CD8-positive, alpha-beta memory T cell (primary cell): ENCODE data around the gene RCAN3. TPM values are rescaled to one million over a fixed set of nuclear protein-coding genes. Genes with fewer than 3 reads are reported as not detected.

ENCODE experiments used
- CTCF ChIA-PET: fragments of 350-600 bp; sonication (Branson Sonifier 250); formaldehyde crosslinking; loops from one replicate; lab custom pipeline; 2021; ENCODE audit warnings: antibody characterized with exemption; lab: Charles Lee
- POLR2A ChIA-PET: fragments of 350-600 bp; sonication (Branson Sonifier 250); formaldehyde crosslinking; loops from one replicate; lab custom pipeline; 2021; ENCODE audit warnings: antibody characterized with exemption; lab: Charles Lee
- DNase-seq, 5 donors: peaks; one replicate each; pipeline versions ENCODE4 v3.0.0 to v3.0.0-alpha.2; 2020 to 2022; ENCODE audit warnings: mixed read lengths in 1 of 5
- H3K27ac ChIP-seq: one replicate; pipeline ENCODE4 v1.7.0; 2013; ENCODE audit warnings: low read depth, mild to moderate bottlenecking, low read length, moderate library complexity
- H3K27me3 ChIP-seq: 2 replicates; pipeline ENCODE4 v1.7.0; 2013; ENCODE audit warnings: low read length, mild to moderate bottlenecking; ENCODE audit not compliant: insufficient read depth, poor library complexity, severe bottlenecking
- H3K36me3 ChIP-seq: 2 replicates; pipeline ENCODE4 v1.7.0; 2013; ENCODE audit warnings: mild to moderate bottlenecking, low read length, moderate library complexity; ENCODE audit not compliant: insufficient read depth
- H3K4me1 ChIP-seq: 2 replicates; pipeline ENCODE4 v1.7.0; 2013; ENCODE audit warnings: mild to moderate bottlenecking, low read length, moderate library complexity; ENCODE audit not compliant: insufficient read depth
- H3K4me3 ChIP-seq: 2 replicates; pipeline ENCODE4 v1.7.0; 2013; ENCODE audit warnings: mild to moderate bottlenecking, low read length
- H3K9me3 ChIP-seq: 2 replicates; pipeline ENCODE4 v1.7.0; 2013; ENCODE audit warnings: mild to moderate bottlenecking, low read length
- H3K27ac Mint-ChIP-seq, 8 donors: one replicate each; pipeline ENCODE4 v1.8.0; 2020 to 2021; ENCODE audit warnings: mixed read lengths in 8 of 8, mild to moderate bottlenecking in 6 of 8, inconsistent platforms in 3 of 8, moderate library complexity in 3 of 8
- H3K27me3 Mint-ChIP-seq, 2 donors: one replicate each; pipeline ENCODE4 v1.8.0; 2020 to 2021; ENCODE audit warnings: mixed read lengths in 2 of 2, mild to moderate bottlenecking in 1 of 2, moderate library complexity in 1 of 2
- H3K36me3 Mint-ChIP-seq, 3 donors: one replicate each; pipeline ENCODE4 v1.8.0; 2020 to 2021; ENCODE audit warnings: mixed read lengths in 3 of 3, inconsistent platforms in 1 of 3, mild to moderate bottlenecking in 1 of 3
- H3K4me1 Mint-ChIP-seq, 3 donors: one replicate each; pipeline ENCODE4 v1.8.0; 2020 to 2021; ENCODE audit warnings: mixed read lengths in 3 of 3, inconsistent platforms in 1 of 3, mild to moderate bottlenecking in 1 of 3
- H3K4me3 Mint-ChIP-seq, 7 donors: one replicate each; pipeline ENCODE4 v1.8.0; 2020 to 2021; ENCODE audit warnings: mixed read lengths in 7 of 7, mild to moderate bottlenecking in 6 of 7, moderate library complexity in 4 of 7, inconsistent platforms in 2 of 7
- H3K9me3 Mint-ChIP-seq, 5 donors: one replicate each; pipeline ENCODE4 v1.8.0; 2020 to 2022; ENCODE audit warnings: mixed read lengths in 5 of 5, mild to moderate bottlenecking in 3 of 5, moderate library complexity in 2 of 5, inconsistent platforms in 1 of 5
- polyA plus RNA-seq: library from polyadenylated mRNA; unstranded; fragments of 300-500 nt; fragmentation: Illumina TruSeq; gene quantifications from one replicate; pipeline ENCODE4 v1.2.3, GENCODE V29; 2021
- total RNA-seq, 2 experiments: library from RNA; stranded (reverse); gene quantifications; one replicate each; pipeline ENCODE4 v1.2.3, GENCODE V29; 2021

The RCAN3 gene
- total and polyA plus RNA-seq, 3 experiments from 2014 or later = 62.6 to 66.7 (median 64.0) TPM

DNA sequence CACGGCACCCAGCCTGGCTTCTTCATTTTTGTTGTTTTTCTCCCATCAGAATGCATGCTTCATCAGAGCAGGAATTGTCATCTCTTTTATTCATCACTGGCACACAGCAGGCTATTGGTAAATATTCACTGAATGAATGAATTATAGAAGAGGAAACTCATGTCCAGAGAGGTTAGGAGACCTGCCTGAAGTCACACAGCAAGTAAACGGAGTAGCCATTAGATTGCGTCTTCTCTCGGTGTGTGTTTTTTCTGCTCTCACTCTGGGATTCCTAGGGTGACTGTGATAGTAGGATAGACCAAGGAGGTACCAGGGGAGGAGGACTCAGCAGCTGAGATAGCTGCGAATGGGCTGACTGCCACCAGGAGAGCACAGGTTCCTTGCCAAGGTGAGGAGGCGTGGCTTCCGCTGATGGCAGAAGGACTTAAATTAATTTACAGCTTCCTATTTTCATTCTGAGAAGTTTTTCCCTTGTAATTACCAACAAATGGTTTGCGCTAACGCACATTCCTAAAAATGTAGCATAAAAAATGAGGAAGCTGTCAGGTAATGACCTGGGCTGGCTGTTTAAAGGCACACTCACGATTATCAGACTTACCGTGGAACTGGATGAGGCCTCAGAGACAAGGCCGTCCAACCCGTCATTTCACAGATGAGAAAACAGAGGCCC, 48.8 kb downstream of the RCAN3 start:
- Mint-ChIP-seq H3K27me3 (peaks cover 2 to 13% of the 10 kb centered on the region in 2 donors), H3K36me3 (no peaks in the 10 kb centered on the region), H3K4me1 (peaks cover 5 to 9% (median 8%) of the 10 kb centered on the region in 3 donors), H3K4me3 (no peak overlapping the region), H3K27ac (peak overlapping the region in 1 of 8 donors; percentile 65), H3K9me3 (no peaks in the 10 kb centered on the region)
- H3K27ac ChIP-seq = no peak overlapping the region
- H3K36me3 ChIP-seq = no peaks in the 10 kb centered on the region
- no peak overlapping the region for H3K4me3 ChIP-seq
- POLR2A ChIA-PET = no interaction called here
- CTCF ChIA-PET = no interaction called here
- peaks cover 7% of the 10 kb centered on the region for H3K4me1 ChIP-seq
- DNase-seq = no peak
- no peaks in the 10 kb centered on the region for H3K9me3 ChIP-seq
- no peaks in the 10 kb centered on the region for H3K27me3 ChIP-seq

DNA sequence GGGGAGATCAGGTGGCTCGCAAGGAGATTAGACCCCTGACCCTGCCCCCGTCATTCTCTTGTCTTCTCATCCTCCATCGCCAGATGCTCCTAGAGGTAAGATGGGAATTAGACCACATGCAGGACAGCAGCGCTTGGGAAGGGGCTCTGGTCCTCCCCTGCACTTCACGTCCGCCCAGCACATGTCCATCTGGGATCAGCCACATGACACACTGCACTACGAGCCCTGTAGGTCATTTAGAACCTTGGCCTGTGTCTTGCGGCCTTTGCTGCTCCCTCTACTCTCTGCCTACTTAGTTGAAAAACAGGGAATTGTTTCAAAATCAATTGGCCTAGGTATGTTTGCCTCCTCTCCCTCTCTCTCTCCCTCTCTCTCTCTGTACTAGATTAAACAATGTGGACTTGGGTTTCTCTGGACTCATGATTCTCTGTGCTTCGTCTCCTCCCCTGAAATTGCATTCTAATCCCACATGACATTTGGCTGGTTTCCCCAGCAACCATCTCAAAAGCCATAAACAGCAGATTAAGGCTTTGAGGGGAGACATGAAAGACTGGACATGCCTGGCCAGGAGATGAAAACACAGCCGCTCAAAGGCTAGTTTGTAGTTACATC, 49.4 kb downstream of the RCAN3 start:
- peaks cover 5% of the 10 kb centered on the region for H3K27me3 ChIP-seq
- DNase-seq = no peak
- H3K4me3 ChIP-seq = no peak overlapping the region
- H3K4me1 ChIP-seq = peaks cover 9% of the 10 kb centered on the region
- peaks cover 5 to 15% (median 8%) of the 10 kb centered on the region in 3 donors for H3K4me1 Mint-ChIP-seq
- H3K36me3 ChIP-seq = no peaks in the 10 kb centered on the region
- H3K9me3 Mint-ChIP-seq = no peaks in the 10 kb centered on the region
- no peaks in the 10 kb centered on the region for H3K36me3 Mint-ChIP-seq
- H3K4me3 Mint-ChIP-seq = no peak overlapping the region
- no peaks in the 10 kb centered on the region for H3K9me3 ChIP-seq
- H3K27me3 Mint-ChIP-seq = peaks cover 5 to 20% of the 10 kb centered on the region in 2 donors
- no peak overlapping the region for H3K27ac ChIP-seq
- no peak overlapping the region for H3K27ac Mint-ChIP-seq
- ChIA-PET POLR2A (no interaction called here), CTCF (no interaction called here)

DNA sequence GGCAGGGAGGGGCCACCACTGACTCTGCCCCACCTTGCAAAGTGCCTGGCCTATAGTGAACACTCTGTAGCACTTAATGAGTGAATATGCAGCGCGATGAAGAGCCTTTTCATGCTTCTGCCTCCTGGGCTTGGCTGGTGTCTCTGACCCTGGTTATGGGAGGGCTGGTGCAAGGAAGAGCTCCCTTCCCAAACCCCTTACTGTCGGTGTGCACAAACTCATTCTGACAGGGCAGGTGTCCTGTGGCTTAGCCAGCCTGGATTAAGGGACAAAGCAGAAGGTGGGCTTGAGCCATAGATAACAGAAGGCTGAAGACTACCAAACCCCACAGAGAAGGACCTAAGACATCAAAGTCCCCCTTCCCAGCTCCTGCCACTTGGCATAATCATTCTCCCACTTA, 51.3 kb downstream of the RCAN3 start:
- POLR2A ChIA-PET = no interaction called here
- CTCF ChIA-PET = no interaction called here
- Histone ChIP-seq H3K27ac (no peak overlapping the region), H3K4me1 (peaks cover 9% of the 10 kb centered on the region), H3K27me3 (peaks cover 7% of the 10 kb centered on the region), H3K9me3 (no peaks in the 10 kb centered on the region), H3K36me3 (no peaks in the 10 kb centered on the region), H3K4me3 (no peak overlapping the region)
- Mint-ChIP-seq H3K4me3 (no peak overlapping the region), H3K4me1 (peaks cover 5 to 19% (median 8%) of the 10 kb centered on the region in 3 donors), H3K9me3 (no peaks in the 10 kb centered on the region), H3K27ac (peak overlapping the region in 2 of 8 donors; percentile 58 to 72), H3K27me3 (peaks cover 11 to 33% of the 10 kb centered on the region in 2 donors), H3K36me3 (no peaks in the 10 kb centered on the region)
- DNase-seq = no peak

- Mint-ChIP-seq H3K27ac (no peak overlapping the region), H3K4me3 (peak overlapping the region in 5 of 7 donors; percentile 46 to 90 (median 74)), H3K27me3 (peaks cover 11 to 33% of the 10 kb centered on the region in 2 donors), H3K4me1 (peaks cover 5 to 19% (median 8%) of the 10 kb centered on the region in 3 donors), H3K9me3 (no peaks in the 10 kb centered on the region), H3K36me3 (no peaks in the 10 kb centered on the region)
- ChIA-PET POLR2A (no interaction called here), CTCF (interaction anchor here (1.2 kb wide), 1 partner anchor 50 kb away, joined by 3 read pairs; no protein-coding TSS in a partner anchor)
- H3K27ac ChIP-seq = no peak overlapping the region
- no peak for DNase-seq
- peaks cover 9% of the 10 kb centered on the region for H3K4me1 ChIP-seq
- peaks cover 7% of the 10 kb centered on the region for H3K27me3 ChIP-seq
- no peaks in the 10 kb centered on the region for H3K36me3 ChIP-seq
- H3K4me3 ChIP-seq = no peak overlapping the region
- no peaks in the 10 kb centered on the region for H3K9me3 ChIP-seq
These were observed 52.1 kb downstream of the RCAN3 start for GRCh38 chr1:24554714-24555113.

- no peaks in the 10 kb centered on the region for H3K36me3 ChIP-seq
- H3K27ac ChIP-seq = no peak within 1 kb of the TSS
- Mint-ChIP-seq H3K36me3 (no peaks in the 10 kb centered on the region), H3K9me3 (no peaks in the 10 kb centered on the region), H3K4me1 (peaks cover 5 to 19% (median 8%) of the 10 kb centered on the region in 3 donors), H3K27me3 (peaks cover 15 to 37% of the 10 kb centered on the region in 2 donors), H3K27ac (peak within 1 kb of the TSS in 5 of 8 donors; percentile 28 to 83 (median 59)), H3K4me3 (peak within 1 kb of the TSS; percentile 46 to 90 (median 73))
- ChIA-PET CTCF (interaction anchor here (1.2 kb wide), 1 partner anchor 51 kb away, joined by 3 read pairs; no protein-coding TSS in a partner anchor), POLR2A (no interaction called here)
- peaks cover 7% of the 10 kb centered on the region for H3K27me3 ChIP-seq
- H3K4me1 ChIP-seq = peaks cover 9% of the 10 kb centered on the region
- H3K4me3 ChIP-seq = peak within 1 kb of the TSS; percentile 32
- no peaks in the 10 kb centered on the region for H3K9me3 ChIP-seq
- peak; percentile 14 to 60 (median 45) for DNase-seq
These were observed 53.2 kb downstream of the RCAN3 start, which contains the start of gene NCMAP for GRCh38 chr1:24555591-24556413. Gene NCMAP (plus strand): TSS chr1:24556087. CDS start chr1:24595431, 39,344 bp downstream.

GRCh38 chr1:24556414-24556795, 53.8 kb downstream of the RCAN3 start:
- no peaks in the 10 kb centered on the region for H3K36me3 Mint-ChIP-seq
- Histone ChIP-seq H3K4me3 (peak overlapping the region; percentile 32), H3K27ac (no peak overlapping the region), H3K4me1 (peaks cover 9% of the 10 kb centered on the region), H3K36me3 (no peaks in the 10 kb centered on the region), H3K9me3 (no peaks in the 10 kb centered on the region), H3K27me3 (peaks cover 7% of the 10 kb centered on the region)
- no peaks in the 10 kb centered on the region for H3K9me3 Mint-ChIP-seq
- DNase-seq = no peak
- H3K4me1 Mint-ChIP-seq = peaks cover 5 to 19% (median 8%) of the 10 kb centered on the region in 3 donors
- H3K27ac Mint-ChIP-seq = peak overlapping the region in 1 of 8 donors; percentile 28
- peaks cover 15 to 37% of the 10 kb centered on the region in 2 donors for H3K27me3 Mint-ChIP-seq
- CTCF ChIA-PET = no interaction called here
- peak overlapping the region in 5 of 7 donors; percentile 48 to 65 (median 61) for H3K4me3 Mint-ChIP-seq
- POLR2A ChIA-PET = no interaction called here

DNA sequence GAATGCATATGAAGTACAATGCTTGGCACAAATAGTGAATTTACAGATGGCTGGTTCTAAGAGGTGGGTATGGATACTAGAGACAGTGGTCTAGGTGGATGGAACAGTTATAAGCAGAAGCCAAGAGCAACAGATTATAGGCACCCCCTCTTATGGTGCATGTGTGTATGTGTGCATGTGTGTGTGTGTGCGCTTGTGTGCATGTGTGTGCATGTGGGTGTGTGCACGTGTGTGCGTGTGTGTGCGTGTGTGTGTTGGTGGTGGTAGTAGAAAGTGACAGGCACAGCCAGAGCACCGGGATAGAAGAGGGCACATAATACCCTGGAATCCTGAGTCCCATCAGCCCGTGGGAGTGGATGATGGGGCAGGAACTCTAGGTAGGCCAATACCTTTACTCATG, 54.6 kb downstream of the RCAN3 start:
- H3K9me3 Mint-ChIP-seq = no peaks in the 10 kb centered on the region
- peak overlapping the region in 4 of 7 donors; percentile 6 to 65 (median 56) for H3K4me3 Mint-ChIP-seq
- H3K36me3 Mint-ChIP-seq = no peaks in the 10 kb centered on the region
- peaks cover 5 to 19% (median 8%) of the 10 kb centered on the region in 3 donors for H3K4me1 Mint-ChIP-seq
- peaks cover 7% of the 10 kb centered on the region for H3K27me3 ChIP-seq
- CTCF ChIA-PET = interaction anchor here (1.1 to 1.9 kb wide), 2 partner anchors 30 to 142 kb away, joined by 4 read pairs; partner anchors contain the start of gene NIPAL3
- H3K27ac Mint-ChIP-seq = peak overlapping the region in 2 of 8 donors; percentile 28 to 88
- H3K27ac ChIP-seq = no peak overlapping the region
- H3K4me3 ChIP-seq = no peak overlapping the region
- DNase-seq = no peak
- H3K27me3 Mint-ChIP-seq = peaks cover 17 to 37% of the 10 kb centered on the region in 2 donors
- H3K36me3 ChIP-seq = no peaks in the 10 kb centered on the region
- POLR2A ChIA-PET = no interaction called here
- no peaks in the 10 kb centered on the region for H3K9me3 ChIP-seq
- peaks cover 9% of the 10 kb centered on the region for H3K4me1 ChIP-seq
